22Rv1 (cell line): ENCODE results near the gene RNF112.

Experiments used
- H3K27ac ChIP-seq: fragments of 450-650 bp; 2 replicates; pipeline ENCODE4 v1.5.1; 2017
- CTCF ChIP-seq: fragments of 450-650 bp; IDR thresholded peaks from 2 replicates; pipeline ENCODE4 v1.5.1; 2017; ENCODE audit warnings: mild to moderate bottlenecking
- ZFX ChIP-seq: fragments of 450-650 bp; IDR thresholded peaks from 2 replicates; pipeline ENCODE4 v1.6.1; 2017; ENCODE audit warnings: antibody characterized with exemption, borderline replicate concordance

Gene RNF112

GRCh38 chr17:19404264-19404663 is 6.8 kb upstream of the RNF112 start:
- no peak overlapping the region for H3K27ac ChIP-seq
- TF ChIP-seq ZFX (no peak), CTCF (no peak)

GRCh38 chr17:19405114-19405513 is 5.9 kb upstream of the RNF112 start:
- H3K27ac ChIP-seq: no peak overlapping the region
- TF ChIP-seq CTCF (no peak), ZFX (no peak)

GRCh38 chr17:19407601-19408345 is 3.3 kb upstream of the RNF112 start:
- H3K27ac ChIP-seq: no peak overlapping the region
- no peak for TF ChIP-seq CTCF
- TF ChIP-seq ZFX: no peak

- H3K27ac ChIP-seq: no peak overlapping the region
- TF ChIP-seq ZFX: no peak
- no peak for TF ChIP-seq CTCF
Measured at GRCh38 chr17:19408346-19408710, 2.7 kb upstream of the RNF112 start.

GRCh38 chr17:19409066-19409465 is 2.0 kb upstream of the RNF112 start:
- H3K27ac ChIP-seq: no peak overlapping the region
- TF ChIP-seq ZFX: no peak

GRCh38 chr17:19409509-19409908 is 1.5 kb upstream of the RNF112 start:
- no peak overlapping the region for H3K27ac ChIP-seq
- TF ChIP-seq ZFX: no peak
- TF ChIP-seq CTCF: no peak

- TF ChIP-seq ZFX (no peak), CTCF (no peak)
- no peak overlapping the region for H3K27ac ChIP-seq
Measured at GRCh38 chr17:19410091-19410490, 941 bp upstream of the RNF112 start.

- no peak overlapping the region for H3K27ac ChIP-seq
Measured at GRCh38 chr17:19411631-19412030, 599 bp downstream of the RNF112 start.

More at GRCh38 chr17:19411631-19412030, 599 bp downstream of the RNF112 start:
- TF ChIP-seq CTCF: no peak
